Measurements from ENCODE around the gene KLHL5. TPM values are rescaled to one million over a fixed set of nuclear protein-coding genes. Genes with fewer than 3 reads are reported as not detected.

Gene KLHL5
- total RNA-seq, 4 donors from 2014 or later: 15.4 to 52.0 (median 33.2) TPM

DNA sequence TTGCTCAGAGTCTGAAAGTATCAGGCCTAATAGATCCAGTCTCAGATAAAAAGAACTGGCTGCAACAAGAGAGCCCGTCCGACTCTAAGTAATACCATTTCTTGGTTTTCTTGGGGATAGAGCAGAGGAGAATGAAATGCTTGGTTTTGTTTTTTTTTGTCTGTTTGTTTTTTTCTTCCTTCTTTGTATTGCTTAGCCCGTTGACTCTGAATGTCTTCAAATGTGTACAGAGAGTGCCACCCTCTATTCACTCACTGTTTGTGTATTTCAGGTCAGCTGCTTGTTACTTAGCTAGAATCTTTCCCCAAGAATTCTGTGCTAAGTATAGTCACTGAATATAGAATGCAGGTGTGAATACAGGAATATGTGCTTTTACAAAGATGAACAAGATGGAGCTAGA is 24.1 kb upstream of the KLHL5 start:
- H3K36me3 ChIP-seq: no peaks in the 10 kb centered on the region
- H3K4me3 ChIP-seq: no peak overlapping the region
- no peaks in the 10 kb centered on the region for H3K27me3 ChIP-seq
- H3K4me1 ChIP-seq: no peaks in the 10 kb centered on the region
- no peak overlapping the region for H3K27ac ChIP-seq
- TF ChIP-seq, protein P1, sequence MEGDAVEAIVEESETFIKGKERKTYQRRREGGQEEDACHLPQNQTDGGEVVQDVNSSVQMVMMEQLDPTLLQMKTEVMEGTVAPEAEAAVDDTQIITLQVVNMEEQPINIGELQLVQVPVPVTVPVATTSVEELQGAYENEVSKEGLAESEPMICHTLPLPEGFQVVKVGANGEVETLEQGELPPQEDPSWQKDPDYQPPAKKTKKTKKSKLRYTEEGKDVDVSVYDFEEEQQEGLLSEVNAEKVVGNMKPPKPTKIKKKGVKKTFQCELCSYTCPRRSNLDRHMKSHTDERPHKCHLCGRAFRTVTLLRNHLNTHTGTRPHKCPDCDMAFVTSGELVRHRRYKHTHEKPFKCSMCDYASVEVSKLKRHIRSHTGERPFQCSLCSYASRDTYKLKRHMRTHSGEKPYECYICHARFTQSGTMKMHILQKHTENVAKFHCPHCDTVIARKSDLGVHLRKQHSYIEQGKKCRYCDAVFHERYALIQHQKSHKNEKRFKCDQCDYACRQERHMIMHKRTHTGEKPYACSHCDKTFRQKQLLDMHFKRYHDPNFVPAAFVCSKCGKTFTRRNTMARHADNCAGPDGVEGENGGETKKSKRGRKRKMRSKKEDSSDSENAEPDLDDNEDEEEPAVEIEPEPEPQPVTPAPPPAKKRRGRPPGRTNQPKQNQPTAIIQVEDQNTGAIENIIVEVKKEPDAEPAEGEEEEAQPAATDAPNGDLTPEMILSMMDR (IDR thresholded peaks at IDR 0.05): no peak
- no peak for TF ChIP-seq POLR2A (IDR thresholded peaks at IDR 0.05)
- no peak for DNase-seq
- intact Hi-C loops (cut with DNase I; ENCODE audit: low total_unique reads): no loop called here
- no peaks in the 10 kb centered on the region for H3K9me3 ChIP-seq

- intact Hi-C loops (cut with DNase I; ENCODE audit: low total_unique reads): no loop called here
- no peak for DNase-seq
- Histone ChIP-seq H3K4me3 (no peak overlapping the region), H3K27ac (no peak overlapping the region), H3K27me3 (no peaks in the 10 kb centered on the region), H3K9me3 (no peaks in the 10 kb centered on the region), H3K4me1 (no peaks in the 10 kb centered on the region), H3K36me3 (no peaks in the 10 kb centered on the region)
- TF ChIP-seq, protein P1 (IDR thresholded peaks at IDR 0.05): no peak
- no peak for TF ChIP-seq POLR2A (IDR thresholded peaks at IDR 0.05)
Observed at GRCh38 chr4:39039108-39039507, 22.9 kb upstream of the KLHL5 start.

DNA sequence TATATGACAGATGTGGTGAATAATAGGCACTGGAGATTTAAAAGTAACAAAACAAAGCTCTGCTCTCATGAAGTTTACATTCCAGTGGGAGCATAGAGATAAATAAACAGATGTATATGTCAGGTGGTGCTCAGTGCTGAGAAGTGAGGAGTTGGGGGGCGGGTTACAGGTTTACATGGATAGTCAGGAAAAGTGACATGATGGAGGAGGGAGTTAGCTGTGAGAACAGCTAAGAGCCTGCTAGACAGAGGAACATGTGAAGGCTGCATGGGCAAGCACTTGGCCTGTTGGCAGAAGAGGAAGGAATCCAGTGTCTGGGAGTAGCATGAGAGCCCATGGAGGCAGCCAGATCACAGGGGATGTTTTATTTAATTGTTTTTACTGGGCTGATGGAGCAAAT is 19.7 kb upstream of the KLHL5 start:
- no peak for DNase-seq
- no peaks in the 10 kb centered on the region for H3K9me3 ChIP-seq
- intact Hi-C loops (cut with DNase I; ENCODE audit: low total_unique reads): no loop called here
- no peaks in the 10 kb centered on the region for H3K27me3 ChIP-seq
- TF ChIP-seq, protein P1 (IDR thresholded peaks at IDR 0.05): no peak
- no peak for TF ChIP-seq POLR2A (IDR thresholded peaks at IDR 0.05)
- H3K4me3 ChIP-seq: no peak overlapping the region
- H3K4me1 ChIP-seq: no peaks in the 10 kb centered on the region
- H3K36me3 ChIP-seq: no peaks in the 10 kb centered on the region
- H3K27ac ChIP-seq: peak overlapping the region in 1 of 2 donors; percentile 96

GRCh38 chr4:39043058-39043860 is 18.8 kb upstream of the KLHL5 start:
- no peak overlapping the region for H3K4me3 ChIP-seq
- peak overlapping the region; percentile 95 to 96 for H3K27ac ChIP-seq
- no peak for TF ChIP-seq POLR2A (IDR thresholded peaks at IDR 0.05)
- TF ChIP-seq, protein P1 (IDR thresholded peaks at IDR 0.05): no peak
- no peaks in the 10 kb centered on the region for H3K9me3 ChIP-seq
- H3K36me3 ChIP-seq: no peaks in the 10 kb centered on the region
- H3K27me3 ChIP-seq: no peaks in the 10 kb centered on the region
- intact Hi-C loops (cut with DNase I; ENCODE audit: low total_unique reads): no loop called here
- no peak for DNase-seq
- no peaks in the 10 kb centered on the region for H3K4me1 ChIP-seq

- H3K27me3 ChIP-seq: no peaks in the 10 kb centered on the region
- TF ChIP-seq POLR2A (IDR thresholded peaks at IDR 0.05): no peak
- TF ChIP-seq, protein P1 (IDR thresholded peaks at IDR 0.05): no peak
- H3K27ac ChIP-seq: peak overlapping the region; percentile 95 to 96
- peak overlapping the region; percentile 53 to 97 for H3K4me3 ChIP-seq
- intact Hi-C loops (cut with DNase I; ENCODE audit: low total_unique reads): no loop called here
- DNase-seq: no peak
- no peaks in the 10 kb centered on the region for H3K4me1 ChIP-seq
- H3K9me3 ChIP-seq: no peaks in the 10 kb centered on the region
- no peaks in the 10 kb centered on the region for H3K36me3 ChIP-seq
Observed at GRCh38 chr4:39043861-39044363, 18.1 kb upstream of the KLHL5 start.

All from uterus (tissue), 4 donors.